GM18858 (cell line): Measurements from ENCODE around the gene DLGAP1.
"Not testable (repeated sequence)": the region's sequence is repeated elsewhere in the genome, so short reads cannot be mapped to it uniquely, and the experiment has no call there.

Source experiments
- ATAC-seq: cut with Tn5 transposase; IDR thresholded peaks from one replicate; pipeline ENCODE4 v1.9.1; 2021; ENCODE audit not compliant: unreplicated experiment

DLGAP1 gene

DNA sequence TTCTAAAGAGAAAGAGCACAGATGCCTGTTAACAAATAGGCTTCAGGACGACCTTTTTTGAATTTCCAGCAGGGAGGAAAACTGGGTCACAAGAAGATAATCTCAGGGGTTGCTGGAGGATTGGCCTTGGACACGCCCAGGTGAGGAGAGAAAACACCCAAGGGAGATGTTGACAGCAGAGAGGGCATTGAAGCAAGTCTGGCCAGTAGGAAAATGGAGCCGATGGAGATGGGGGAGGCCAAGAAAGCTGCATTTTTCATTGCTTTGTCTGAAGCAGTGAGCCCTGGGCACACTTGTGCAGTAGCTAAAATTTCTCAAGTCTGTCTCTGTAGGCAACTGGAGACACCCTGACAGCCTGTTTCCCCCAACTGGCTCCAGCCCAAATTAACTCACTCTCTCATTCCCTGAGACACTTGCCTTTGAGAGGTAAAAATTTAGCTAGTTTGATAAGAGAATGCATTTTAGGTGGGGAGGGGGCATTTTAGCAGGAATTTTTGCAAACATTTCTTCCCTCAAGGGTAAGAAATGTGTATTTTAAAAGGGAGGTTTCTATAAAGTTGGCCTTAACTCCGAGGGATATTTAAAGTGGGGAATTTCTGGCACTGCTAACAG, 839.6 kb downstream of the DLGAP1 start:
- no peak for ATAC-seq

DNA sequence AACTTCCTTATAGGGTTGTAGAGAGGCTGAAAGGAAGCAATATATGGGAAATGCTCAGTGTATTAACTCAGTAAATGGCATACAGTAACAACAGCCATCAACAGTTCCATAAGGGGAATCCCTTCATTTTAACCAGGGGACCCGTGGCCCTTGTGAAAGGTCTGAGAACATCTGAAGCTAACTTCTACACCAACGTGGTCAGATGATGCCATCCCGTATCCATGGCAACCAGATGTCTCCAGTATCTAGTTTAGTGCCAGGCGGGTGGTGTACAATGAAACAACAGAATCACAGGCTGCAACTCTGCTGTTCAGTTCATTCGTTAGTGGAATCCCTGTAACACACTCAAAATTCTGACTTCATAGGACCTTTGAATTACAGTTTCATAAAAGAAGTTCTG, 842.8 kb downstream of the DLGAP1 start:
- no peak for ATAC-seq

DNA sequence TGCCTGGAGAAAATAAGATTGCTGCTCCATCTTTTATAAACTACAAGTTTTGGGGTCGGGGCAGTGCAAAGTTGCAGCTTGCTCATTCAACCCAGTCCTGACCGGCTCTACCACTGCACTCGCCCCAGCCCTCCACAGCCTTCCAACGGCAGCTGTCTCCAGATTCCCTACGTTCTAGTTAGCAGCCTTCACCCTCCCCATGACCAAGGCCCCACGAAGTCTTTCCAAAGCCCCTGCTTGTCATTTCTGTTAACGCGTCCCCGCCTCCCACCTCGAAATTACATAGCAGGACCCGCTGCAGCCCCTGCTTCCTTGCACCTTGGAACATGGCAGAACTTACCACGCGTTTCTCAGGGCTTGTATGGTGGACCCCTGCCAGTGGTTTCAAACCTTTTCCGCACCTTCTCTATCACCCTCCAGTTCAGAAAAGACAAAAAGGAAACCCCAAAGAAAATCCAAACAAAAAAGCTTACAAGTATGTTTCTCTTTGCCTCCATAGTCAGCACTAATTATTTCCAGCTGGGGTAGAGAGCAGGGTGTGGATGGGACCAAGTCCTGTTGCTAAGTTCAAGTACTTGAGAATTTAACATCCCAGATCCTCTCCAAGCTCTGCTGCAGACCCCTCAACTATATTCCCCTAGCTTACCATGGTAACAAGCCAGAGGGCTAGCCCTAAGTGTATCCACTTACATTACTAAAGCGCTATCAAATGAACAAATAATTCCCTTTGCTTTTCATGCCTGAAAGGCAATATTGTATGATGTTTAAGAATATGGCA, 843.6 kb downstream of the DLGAP1 start:
- ATAC-seq, result no peak

DNA sequence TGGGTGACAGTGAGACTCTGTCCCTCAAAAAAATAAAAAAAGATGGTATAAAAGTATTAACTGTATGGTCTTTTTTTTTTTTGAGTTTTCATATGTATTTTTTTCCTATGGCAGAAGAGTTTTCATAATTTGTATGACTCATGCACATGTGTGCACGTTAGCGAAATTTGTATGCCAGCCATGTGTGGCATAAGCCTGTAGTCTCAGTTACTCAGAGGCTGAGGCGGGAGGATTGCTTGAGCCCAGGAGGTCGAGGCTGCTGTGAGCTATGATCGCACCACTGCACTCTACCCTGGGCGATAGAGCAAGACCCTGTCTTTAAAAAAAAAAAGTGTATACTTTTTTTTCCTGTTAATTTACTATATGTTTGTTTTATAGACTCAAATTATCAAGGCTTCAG, 844.3 kb downstream of the DLGAP1 start:
- ATAC-seq, result no peak

DNA sequence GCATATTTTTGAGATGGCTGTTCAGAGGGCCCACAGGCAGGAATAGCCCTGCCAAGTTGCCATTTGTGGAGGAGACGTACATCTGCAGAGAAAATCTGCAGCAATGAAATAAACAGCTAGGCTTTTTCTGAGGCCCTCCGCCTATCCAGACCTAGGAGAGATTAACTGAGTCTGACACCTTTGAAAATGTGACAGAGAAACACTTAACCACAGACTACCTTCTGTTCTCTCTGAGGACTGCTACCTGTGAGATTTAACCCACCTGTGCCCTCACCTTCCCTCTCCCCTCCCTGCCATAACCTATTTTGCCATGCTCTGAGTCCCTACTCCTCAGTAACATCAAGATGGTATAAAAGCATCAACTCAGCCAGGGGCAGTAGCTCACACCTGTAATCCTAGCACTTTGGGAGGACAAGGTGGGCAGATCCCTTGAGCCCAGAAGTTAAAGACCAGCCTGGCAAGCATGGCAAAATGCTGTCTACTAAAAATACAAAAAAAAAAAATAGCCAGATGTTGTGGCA, 844.9 kb downstream of the DLGAP1 start:
- ATAC-seq, result no peak

DNA sequence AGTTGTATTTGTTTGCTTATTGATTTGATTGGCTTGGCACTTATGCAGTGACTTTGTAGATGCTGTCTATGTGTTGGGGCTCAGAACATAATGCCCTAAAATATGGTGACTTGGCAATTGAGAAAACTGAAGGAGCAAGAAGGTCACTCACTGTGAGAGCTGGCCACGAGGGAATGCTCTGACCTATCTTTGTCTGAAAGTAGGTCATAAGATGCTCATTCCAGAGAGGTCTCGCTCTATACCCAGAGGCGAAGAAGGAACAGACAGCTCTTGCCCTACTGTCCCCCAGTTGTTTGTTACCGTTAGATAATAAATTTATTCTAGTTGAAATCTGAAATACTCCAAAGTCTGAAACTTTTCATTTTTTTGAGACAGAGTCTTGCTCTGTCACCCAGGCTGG, 846.6 kb downstream of the DLGAP1 start:
- ATAC-seq, result no peak

DNA sequence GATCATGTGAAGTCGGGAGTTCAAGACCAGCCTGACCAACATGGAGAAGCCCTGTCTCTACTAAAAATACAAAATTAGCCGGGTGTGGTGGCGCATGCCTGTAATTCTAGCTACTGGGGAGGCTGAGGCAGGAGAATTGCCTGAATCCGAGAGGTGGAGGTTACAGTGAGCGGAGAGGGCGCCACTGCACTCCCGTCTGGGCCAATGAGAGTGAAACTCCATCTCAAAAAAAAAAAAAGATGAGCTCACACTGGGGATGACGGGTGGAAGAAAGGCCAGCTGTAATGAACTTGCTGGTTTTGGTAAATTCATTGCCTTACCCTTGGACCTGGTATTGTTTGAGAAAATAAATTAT, 847.0 kb downstream of the DLGAP1 start:
- not testable (repeated sequence) for ATAC-seq

DNA sequence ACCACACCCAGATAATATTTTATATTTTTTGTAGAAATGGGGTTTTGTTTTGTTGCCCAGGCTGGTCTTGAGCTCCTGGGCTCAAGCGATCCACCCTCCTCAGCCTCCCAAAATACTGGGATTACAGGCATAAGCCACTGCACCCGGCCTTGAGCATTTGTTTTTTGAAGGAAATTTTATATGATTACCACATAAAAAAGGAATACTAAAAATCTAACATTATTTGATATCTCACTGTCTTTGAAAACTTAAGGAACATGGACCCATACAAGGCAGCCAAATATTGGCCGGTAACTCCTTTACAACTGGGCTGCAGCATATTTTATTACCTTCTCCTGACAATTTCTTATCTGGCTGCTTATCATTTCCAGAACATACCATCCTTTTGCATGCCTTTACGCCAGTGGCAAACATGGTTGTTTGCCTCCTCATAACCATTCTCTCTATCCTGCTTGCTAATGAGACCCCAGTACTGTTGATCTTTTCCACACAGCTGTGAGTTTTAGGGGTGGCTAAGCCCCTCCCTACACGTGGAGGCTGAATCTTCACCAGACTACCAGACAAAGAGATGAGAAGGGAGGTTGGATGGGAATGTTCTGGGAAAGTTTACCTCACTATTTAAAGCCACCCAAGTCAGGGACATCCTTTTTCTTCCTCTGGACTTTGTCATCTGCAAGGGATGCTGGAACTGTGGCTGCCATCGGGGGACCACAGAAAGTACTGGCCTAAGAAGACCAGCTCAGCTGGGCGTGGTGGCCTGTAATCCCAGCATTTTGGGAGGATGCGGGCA, 847.6 kb downstream of the DLGAP1 start:
- no peak for ATAC-seq

DNA sequence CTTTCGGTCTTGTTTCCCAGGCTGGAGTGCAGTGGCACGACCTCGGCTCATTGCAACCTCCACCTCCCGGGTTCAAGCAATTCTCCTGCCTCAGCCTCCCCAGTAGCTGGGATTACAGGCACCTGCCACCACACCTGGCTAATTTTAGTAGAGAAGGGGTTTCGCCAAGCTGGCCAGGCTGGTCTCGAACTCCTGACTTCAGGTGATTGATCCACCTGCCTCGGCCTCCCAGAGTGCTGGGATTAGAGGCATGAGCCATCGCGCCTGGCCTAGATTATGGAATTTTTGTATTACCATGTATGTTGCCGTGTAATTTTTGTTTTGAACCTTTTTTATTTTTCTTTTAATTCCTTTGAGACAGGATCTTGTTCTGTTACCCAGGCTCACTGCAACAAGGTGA, 848.2 kb downstream of the DLGAP1 start:
- not testable (repeated sequence) for ATAC-seq

DNA sequence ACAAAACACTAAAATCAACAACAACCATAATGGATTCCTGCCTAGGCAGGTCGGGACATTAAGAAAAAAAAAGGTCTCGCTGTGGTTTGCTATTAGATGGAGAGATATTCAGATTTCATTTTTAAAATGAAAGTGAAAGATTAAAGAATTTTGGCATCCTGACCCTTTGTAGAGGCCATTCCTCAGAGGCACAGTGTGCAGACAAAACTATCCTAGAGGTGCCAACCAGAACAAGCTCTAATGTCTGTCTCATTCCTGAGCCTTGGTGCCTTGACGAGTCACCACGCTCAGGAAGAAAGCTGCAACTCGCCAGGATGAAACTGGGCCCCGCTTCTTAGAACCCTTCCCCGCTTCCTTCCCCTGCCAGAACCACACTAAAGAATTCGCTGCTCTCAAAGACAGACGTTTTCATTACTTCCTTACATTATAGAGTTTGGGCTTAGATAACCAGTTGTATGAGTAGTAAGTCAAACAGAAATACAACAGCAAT, 849.1 kb downstream of the DLGAP1 start:
- no peak for ATAC-seq

DNA sequence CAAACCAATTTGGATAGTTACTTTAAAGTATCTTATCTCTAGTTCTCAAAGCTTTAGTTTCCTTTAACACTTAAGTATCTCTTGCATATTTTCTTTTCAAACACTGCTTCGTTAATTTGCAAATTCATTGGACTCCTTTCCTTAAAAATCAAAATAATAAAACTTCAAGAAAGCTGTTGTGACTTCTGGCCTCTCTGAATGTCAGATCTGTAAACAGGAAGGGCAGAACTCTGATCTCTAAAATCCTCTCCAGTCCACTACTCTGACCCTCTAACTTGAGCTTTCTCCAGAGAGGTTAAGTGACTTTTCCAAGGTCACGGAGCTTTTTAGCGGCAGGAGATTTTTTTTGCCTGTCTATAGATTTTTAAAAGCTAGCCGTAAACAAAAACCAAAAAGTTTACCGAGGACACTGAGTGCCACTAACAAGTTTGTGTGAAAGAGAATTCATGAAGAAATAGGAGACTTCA, 849.6 kb downstream of the DLGAP1 start:
- no peak for ATAC-seq

DNA sequence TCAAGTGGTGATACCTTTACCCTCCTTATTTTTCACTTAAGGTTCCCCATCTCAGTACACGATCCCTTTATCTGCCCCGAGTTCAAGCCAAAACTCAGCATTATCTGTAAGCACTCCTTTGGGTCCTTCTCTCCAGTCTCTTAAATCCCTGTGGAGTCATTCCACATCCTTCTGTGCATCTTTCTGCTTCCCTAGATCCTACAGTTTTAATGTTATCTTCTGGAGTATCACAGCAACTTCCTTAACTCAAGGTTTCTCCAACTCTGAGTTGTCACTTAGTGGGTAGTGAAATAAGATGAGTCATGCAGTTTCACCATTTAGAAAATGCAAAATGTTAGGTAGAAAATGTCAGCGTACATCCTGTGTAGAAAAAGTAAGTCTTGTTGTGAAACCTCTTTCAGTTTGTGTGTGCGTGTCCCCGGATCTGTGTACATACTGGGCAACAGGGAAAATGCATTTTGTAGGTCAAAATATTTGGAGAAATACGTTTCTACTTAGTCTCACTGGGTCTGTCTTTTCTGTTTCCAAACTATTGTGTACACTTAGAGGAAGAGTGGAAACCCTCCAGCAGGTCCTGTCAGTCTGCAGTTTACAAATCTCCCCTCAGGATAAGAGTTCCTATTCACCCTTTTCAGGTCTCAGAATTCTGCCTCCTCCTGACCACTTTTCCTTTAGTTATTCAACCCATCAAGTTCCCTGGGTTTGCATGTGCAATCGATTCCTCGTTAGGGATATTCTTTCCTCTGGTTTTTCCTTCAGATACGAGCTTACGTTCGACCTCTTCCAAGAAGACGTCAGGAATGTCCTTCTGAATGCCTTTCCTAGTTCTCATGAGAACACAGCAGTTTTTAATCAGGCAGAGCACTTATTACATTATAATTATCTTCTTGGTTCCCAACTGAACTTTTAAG, 850.4 kb downstream of the DLGAP1 start:
- peak; percentile 94 for ATAC-seq

DNA sequence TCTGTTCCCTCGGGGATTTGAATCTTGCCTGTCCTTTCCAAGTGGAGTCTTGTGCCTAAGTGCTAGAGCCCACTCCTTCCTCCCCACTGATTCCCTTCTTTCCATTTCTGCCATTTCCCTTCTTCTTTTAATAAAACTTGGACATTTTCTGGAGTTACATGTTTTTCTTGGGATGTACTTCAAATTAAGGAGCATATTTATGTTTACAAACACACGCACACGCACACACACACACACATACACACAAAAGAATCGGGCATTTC, 850.9 kb downstream of the DLGAP1 start:
- ATAC-seq, result no peak

DNA sequence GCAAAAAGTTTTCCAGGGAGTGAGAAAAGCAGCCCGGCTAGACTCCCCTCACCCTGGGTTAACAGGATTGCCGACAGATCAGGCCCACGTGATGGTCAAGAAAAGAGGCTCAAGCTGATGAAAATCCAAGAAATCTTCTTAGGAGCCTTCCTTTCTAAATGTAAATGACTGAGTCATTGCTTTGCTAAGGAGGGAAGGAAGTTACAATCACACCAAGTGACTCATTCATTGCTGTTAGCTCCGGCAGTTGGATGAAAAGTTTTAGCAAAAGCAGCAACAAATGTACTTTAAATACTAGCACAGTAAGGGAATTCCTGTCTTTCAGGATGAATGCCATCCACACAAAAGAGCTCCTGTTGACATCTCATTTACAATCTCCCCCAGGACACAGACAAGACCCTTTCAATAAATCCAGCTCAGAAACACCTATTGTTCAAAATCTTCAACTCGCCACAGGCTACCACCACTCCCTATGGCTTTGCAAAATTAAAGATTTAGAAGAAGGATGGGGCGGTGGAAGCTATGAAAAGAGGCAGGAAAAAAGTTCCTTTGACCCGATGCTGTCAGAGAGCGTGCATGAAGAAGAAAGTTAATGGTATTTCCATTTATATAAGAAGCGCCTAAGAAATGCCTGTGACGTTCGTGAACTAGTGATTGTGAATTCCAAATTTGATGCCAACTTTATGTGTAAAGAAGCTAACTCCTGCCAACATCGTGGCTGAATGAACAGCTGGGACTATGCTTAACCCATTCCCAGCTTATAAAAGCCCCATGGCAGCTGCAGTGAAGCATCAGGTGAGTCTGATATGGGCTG, 851.5 kb downstream of the DLGAP1 start:
- ATAC-seq, result no peak

DNA sequence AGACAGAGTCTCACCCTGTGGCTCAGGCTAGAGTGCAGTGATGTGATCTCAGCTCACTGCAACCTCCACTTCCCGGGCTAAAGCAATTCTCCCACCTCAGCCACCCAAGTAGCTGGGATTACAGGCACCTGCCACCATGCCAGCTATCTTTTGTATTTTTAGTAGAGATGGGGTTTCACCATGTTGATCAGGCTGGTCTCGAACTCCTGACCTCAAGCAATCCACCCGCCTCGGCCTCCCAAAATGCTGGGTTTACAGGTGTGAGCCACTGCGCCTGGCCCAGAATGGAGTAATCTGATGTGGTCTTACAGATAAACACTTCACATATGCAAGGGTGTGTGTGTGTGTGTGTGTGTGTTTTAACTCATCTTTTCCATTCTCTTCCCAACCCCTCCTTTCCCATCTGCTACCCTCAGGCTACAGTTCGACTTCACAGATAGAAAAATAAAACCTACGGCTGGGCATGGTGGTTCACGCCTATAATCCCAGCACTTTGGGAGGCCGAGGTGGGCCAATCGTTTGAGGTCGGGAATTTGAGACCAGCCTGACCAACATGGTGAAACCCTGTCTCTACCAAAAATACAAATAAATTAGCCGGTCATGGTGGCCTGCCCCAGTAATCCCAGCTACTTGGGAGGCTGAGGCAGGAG, 853.9 kb downstream of the DLGAP1 start:
- ATAC-seq, result not testable (repeated sequence)

DNA sequence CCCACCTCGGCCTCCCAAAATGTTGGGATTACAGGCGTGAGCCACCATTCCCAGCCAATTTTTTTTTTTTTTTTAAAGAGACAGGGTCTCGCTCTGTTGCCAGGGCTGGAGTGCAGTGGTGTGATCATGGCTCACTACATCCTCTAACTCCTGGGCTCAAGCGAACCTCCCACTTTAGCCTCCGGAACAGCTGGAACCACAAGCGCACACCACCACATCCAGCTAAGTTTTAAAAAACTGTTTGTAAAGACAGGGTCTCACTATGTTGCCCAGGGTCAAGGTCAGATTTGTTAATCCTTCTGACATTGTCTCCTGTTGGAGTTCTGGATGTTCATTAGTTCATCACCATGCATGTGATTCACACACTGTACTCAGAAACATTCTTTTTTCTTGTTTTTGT, 855.2 kb downstream of the DLGAP1 start:
- ATAC-seq, result no peak

DNA sequence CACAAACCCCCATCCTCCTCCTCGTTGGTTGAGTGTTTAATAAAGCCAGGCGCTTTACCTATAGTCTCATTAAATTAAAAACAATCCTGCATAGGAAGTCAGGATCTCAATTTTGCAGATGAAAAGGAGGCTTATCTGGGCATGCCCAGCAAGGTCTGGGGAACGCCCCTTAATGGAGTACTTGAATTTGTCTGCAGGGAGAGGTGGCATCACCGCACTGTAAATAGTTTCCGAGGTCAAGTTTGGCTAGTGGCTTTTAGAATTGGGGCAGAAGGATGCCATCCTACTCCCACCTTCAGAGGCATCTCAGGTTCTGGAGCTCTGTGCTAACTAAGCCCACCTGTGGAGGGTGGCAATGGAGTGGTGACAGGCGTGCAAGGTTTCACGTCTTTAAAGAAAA, 855.9 kb downstream of the DLGAP1 start:
- ATAC-seq, result no peak

DNA sequence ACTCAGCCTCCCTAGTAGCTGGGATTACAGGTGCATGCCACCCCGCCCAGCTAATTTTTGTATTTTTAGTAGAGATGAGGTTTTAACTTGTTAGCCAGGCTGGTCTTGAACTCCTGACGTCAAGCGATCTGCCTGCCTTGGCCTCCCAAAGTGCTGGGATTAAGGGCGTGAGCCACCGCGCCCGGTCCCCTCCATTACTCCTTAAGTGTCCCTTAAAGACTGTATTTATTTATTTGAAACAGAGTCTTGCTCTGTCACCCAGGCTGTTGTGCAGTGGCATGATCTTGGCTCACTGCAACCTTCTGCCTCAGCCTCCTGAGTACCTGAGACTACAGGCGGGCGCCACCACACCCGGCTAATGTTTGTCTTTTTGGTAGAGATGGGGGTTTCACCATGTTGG, 856.5 kb downstream of the DLGAP1 start:
- no peak for ATAC-seq
